Activated CD4-positive, alpha-beta T cell treated with anti-CD3 and anti-CD28 coated beads, Interleukin-2, amount 10 ng/mL, durations not matched to agents 7 days and 5 days (primary cell): ENCODE measurements around the gene MCF2L2. TPM values are rescaled to one million over a fixed set of nuclear protein-coding genes. Genes with fewer than 3 reads are reported as not detected.
"Not testable (repeated sequence)": the region's sequence is repeated elsewhere in the genome, so short reads cannot be mapped to it uniquely, and the experiment has no call there.

ENCODE experiments used
- CTCF ChIA-PET: fragments of 350-600 bp; sonication (Branson Sonifier 250); formaldehyde crosslinking; loops from one replicate; lab custom pipeline; 2021; ENCODE audit warnings: antibody characterized with exemption; lab: Charles Lee
- POLR2A ChIA-PET: fragments of 350-600 bp; sonication (Branson Sonifier 250); formaldehyde crosslinking; loops from one replicate; lab custom pipeline; 2021; ENCODE audit warnings: antibody characterized with exemption; lab: Charles Lee
- DNase-seq: peaks from one replicate; pipeline ENCODE4 v3.0.0-alpha.2; 2020
- H3K27ac Mint-ChIP-seq: one replicate; pipeline ENCODE4 v1.8.0; 2021; ENCODE audit warnings: mild to moderate bottlenecking, moderate library complexity, mixed read lengths
- H3K27me3 Mint-ChIP-seq: one replicate; pipeline ENCODE4 v1.8.0; 2021; ENCODE audit warnings: mixed read lengths
- H3K36me3 Mint-ChIP-seq: one replicate; pipeline ENCODE4 v1.8.0; 2021; ENCODE audit warnings: low read depth, mixed read lengths
- H3K4me1 Mint-ChIP-seq: one replicate; pipeline ENCODE4 v1.8.0; 2021; ENCODE audit warnings: mixed read lengths
- H3K4me3 Mint-ChIP-seq: one replicate; pipeline ENCODE4 v1.8.0; 2021; ENCODE audit warnings: mild to moderate bottlenecking, moderate library complexity, mixed read lengths
- H3K9me3 Mint-ChIP-seq: one replicate; pipeline ENCODE4 v1.8.0; 2021; ENCODE audit warnings: mixed read lengths
- total RNA-seq, 2 experiments: library from RNA; stranded (reverse); gene quantifications; one replicate each; pipeline ENCODE4 v1.2.3, GENCODE V29; 2021

The MCF2L2 gene
- total RNA-seq, 2 experiments from 2014 or later: 3.6 to 5.4 TPM

DNA sequence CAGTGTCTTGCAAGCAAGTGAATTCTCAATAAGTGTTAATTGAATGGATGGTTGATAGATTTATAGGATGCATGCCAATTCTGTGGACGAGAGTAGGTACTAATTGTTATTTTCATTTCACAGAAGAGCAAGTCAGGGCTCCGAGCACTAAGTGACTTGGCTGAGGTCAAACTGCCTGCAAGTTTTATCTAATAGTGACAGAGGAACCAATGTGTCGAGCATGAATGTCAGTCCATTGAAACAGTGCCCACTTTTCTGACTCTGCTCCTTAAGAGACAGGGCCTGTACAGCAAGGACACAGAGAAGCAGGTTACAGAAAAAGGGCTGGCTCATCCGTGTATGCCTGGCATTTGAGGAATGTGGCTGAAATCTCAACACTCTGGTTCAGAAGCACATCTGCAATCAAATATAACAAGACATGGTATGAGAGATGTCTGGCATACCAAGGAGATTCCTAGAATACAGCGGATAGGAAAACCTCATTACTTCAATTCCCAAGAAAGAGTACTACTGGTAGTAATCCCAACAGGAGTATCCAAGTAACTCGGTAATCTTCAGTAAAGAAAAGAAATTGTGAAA is 181.3 kb downstream of the MCF2L2 start:
- ChIA-PET POLR2A (no interaction called here), CTCF (interaction anchor here (1.0 kb wide), 1 partner anchor 53 kb away, joined by 3 read pairs; no protein-coding TSS in a partner anchor)
- H3K36me3 Mint-ChIP-seq: peaks cover 6% of the 10 kb centered on the region

DNA sequence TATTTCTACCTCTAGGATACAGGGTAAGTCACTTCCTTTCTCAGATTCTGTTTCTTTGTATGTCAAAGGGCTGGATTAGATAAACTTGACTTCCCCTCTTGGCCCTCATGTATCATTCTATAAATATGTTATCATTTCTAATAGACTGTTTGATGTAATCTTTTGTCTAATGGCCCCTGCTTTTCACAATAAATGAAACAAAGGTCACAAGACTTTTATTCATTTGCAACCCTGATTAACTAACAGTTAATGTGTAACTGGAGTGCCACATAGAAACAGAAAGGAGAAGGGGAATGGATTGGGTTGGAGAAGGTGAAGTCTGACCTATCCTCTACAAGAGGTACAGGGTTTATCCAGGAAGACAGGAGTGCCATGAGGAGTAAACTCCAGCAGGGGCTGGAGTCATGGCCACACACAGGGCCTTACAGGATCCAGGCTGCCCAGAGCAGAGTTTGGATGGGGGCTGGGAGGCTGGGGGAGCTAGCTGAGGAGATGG is 183.4 kb downstream of the MCF2L2 start:
- CTCF ChIA-PET: no interaction called here
- Mint-ChIP-seq H3K4me1 (no peaks in the 10 kb centered on the region), H3K27me3 (no peaks in the 10 kb centered on the region), H3K27ac (no peak overlapping the region), H3K36me3 (peaks cover 12% of the 10 kb centered on the region), H3K4me3 (no peak overlapping the region), H3K9me3 (peaks cover 27% of the 10 kb centered on the region)
- POLR2A ChIA-PET: no interaction called here
- DNase-seq: no peak

More for the DNA sequence above, 181.3 kb downstream of the MCF2L2 start:
- DNase-seq: no peak
- no peaks in the 10 kb centered on the region for H3K27me3 Mint-ChIP-seq
- H3K4me3 Mint-ChIP-seq: no peak overlapping the region
- H3K27ac Mint-ChIP-seq: no peak overlapping the region
- peaks cover 13% of the 10 kb centered on the region for H3K9me3 Mint-ChIP-seq
- no peaks in the 10 kb centered on the region for H3K4me1 Mint-ChIP-seq

DNA sequence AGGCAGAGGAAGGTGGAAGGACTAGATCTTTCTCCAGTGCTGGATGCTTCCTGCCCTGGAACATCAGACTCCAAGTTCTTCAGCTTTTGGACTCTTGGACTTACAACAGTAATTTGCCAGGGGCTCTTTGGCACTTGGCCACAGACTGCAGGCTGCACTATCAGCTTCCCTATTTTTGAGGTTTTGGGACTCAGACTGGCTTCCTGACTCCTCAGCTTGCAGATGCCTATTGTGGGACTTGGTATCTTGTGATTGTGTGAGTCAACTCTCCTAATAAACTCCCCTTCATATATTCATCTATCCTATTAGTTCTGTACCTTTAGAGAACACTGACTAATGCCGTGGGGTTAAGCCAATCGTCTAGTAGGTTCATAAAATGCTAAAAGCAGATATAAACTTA is 184.2 kb downstream of the MCF2L2 start:
- CTCF ChIA-PET: no interaction called here
- POLR2A ChIA-PET: interaction anchor here (0.6 kb wide), 1 partner anchor 60 kb away, joined by 3 read pairs; no protein-coding TSS in a partner anchor
- peaks cover 30% of the 10 kb centered on the region for H3K9me3 Mint-ChIP-seq
- no peak for DNase-seq
- H3K36me3 Mint-ChIP-seq: peaks cover 12% of the 10 kb centered on the region
- H3K27me3 Mint-ChIP-seq: no peaks in the 10 kb centered on the region
- H3K4me1 Mint-ChIP-seq: no peaks in the 10 kb centered on the region
- no peak overlapping the region for H3K27ac Mint-ChIP-seq
- no peak overlapping the region for H3K4me3 Mint-ChIP-seq

DNA sequence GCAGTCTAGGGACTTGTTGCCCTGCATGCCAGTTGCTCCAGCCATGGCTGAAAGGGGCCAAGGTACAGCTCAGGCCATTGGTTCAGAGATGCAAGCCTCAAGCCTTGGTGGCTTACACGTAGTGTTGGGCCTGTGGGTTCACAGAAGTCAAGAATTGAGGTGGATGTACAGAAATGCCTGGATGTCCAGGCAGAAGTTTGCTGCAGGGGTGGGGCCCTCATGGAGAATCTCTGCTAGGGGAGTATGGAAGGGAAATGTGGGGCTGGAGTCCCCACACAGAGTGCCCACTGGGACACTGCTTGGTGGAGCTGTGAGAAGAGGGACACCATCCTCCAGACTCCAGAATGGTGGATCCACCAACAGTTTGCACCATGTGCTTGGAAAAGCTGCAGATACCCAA is 186.0 kb downstream of the MCF2L2 start:
- Mint-ChIP-seq H3K4me1 (no peaks in the 10 kb centered on the region), H3K9me3 (peaks cover 30% of the 10 kb centered on the region), H3K27ac (no peak overlapping the region), H3K27me3 (no peaks in the 10 kb centered on the region), H3K36me3 (peaks cover 12% of the 10 kb centered on the region), H3K4me3 (no peak overlapping the region)
- no peak for DNase-seq
- ChIA-PET CTCF (no interaction called here), POLR2A (no interaction called here)

DNA sequence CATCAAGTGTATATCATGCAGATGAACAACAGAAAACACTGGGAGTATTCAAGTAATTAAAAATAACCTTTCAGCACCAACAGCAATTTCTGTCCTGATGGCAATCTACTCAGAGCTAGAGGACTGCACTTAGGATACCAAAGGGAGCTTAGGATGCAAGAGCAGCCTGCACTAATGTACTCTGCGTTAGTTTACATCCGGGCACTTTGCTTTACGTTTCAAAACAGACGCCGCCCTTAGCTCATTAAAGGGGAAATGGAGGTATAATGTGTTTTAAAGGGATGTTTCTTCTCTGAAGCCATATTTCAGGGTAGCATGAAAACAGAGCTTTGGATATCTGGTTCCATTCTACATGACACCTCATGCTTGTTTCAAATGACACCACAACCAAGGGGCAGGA is 189.4 kb downstream of the MCF2L2 start:
- H3K4me3 Mint-ChIP-seq: no peak overlapping the region
- H3K36me3 Mint-ChIP-seq: peaks cover 12% of the 10 kb centered on the region
- DNase-seq: no peak
- ChIA-PET POLR2A (no interaction called here), CTCF (interaction anchor here (0.6 to 1.5 kb wide), 2 partner anchors 14 to 89 kb away, joined by 3 read pairs; no protein-coding TSS in a partner anchor)
- H3K9me3 Mint-ChIP-seq: peaks cover 28% of the 10 kb centered on the region
- H3K27me3 Mint-ChIP-seq: no peaks in the 10 kb centered on the region
- no peak overlapping the region for H3K27ac Mint-ChIP-seq
- H3K4me1 Mint-ChIP-seq: peaks cover under 1% of the 10 kb centered on the region

DNA sequence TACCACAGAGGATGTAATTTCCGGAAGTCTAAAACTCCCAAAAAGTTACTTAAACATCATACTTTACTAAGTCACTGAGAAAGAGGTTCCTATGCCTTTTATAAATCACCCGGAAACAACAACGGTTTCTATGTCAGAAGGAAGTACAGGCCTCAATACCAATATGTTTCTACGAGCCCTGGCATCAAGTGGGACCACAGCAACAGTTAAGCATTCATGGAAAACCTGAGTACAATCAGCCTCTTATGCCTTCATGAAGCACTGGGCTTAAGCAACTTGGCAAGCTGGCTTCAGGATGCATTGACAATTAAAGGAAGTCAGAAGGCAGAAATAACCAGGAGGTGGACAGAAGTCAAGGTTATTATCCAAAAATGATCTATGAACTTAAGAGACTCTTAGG is 194.5 kb downstream of the MCF2L2 start:
- ChIA-PET CTCF (interaction anchor here (0.5 kb wide), 1 partner anchor 139 kb away, joined by 3 read pairs; no protein-coding TSS in a partner anchor), POLR2A (no interaction called here)
- no peak for DNase-seq
- Mint-ChIP-seq H3K27ac (no peak overlapping the region), H3K36me3 (no peaks in the 10 kb centered on the region), H3K4me1 (peaks cover 3% of the 10 kb centered on the region), H3K27me3 (no peaks in the 10 kb centered on the region), H3K4me3 (no peak overlapping the region), H3K9me3 (no peaks in the 10 kb centered on the region)

DNA sequence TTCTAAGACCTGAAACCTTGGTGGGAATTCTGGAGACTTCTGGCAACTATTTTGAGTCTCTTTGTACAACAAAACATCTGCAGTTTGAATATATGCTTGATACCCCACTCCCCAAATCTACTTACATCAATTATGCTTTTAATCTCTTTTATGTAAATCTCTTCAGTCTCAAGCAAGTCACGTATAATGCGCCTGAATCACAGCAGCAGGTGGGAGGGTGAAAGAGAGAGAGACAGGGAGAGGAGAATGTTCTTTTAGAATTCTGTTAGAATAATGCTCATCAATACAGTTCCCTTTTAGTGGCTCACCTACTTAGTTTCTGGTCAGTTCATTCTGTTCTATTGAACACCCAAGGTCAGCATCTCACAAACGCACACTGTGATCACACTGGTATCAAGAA is 197.6 kb downstream of the MCF2L2 start:
- H3K4me3 Mint-ChIP-seq: no peak overlapping the region
- H3K27me3 Mint-ChIP-seq: no peaks in the 10 kb centered on the region
- POLR2A ChIA-PET: no interaction called here
- H3K9me3 Mint-ChIP-seq: no peaks in the 10 kb centered on the region
- CTCF ChIA-PET: no interaction called here
- H3K36me3 Mint-ChIP-seq: peaks cover 3% of the 10 kb centered on the region
- no peak overlapping the region for H3K27ac Mint-ChIP-seq
- no peak for DNase-seq
- H3K4me1 Mint-ChIP-seq: peaks cover 3% of the 10 kb centered on the region

DNA sequence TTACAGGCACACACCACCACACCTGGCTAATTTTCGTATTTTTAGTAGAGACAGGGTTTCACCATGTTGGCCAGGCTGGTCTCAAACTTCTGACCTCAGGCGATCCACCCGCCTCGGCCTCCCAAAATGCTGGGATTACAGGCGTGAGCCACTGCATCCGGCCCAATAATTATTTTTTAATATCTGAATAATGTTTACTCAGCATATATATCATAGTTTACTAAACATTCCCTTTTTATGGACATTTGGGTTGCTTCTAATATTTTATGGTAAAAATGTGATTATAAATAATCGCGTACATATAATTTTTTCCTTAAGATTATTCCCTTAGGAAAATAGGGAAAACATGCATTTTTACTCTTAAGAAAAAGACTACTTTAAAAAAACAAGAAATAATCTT is 198.2 kb downstream of the MCF2L2 start:
- CTCF ChIA-PET, H3K27me3 Mint-ChIP-seq, H3K4me3 Mint-ChIP-seq, H3K9me3 Mint-ChIP-seq, H3K27ac Mint-ChIP-seq, H3K36me3 Mint-ChIP-seq, DNase-seq, H3K4me1 Mint-ChIP-seq, POLR2A ChIA-PET: not testable (repeated sequence)

DNA sequence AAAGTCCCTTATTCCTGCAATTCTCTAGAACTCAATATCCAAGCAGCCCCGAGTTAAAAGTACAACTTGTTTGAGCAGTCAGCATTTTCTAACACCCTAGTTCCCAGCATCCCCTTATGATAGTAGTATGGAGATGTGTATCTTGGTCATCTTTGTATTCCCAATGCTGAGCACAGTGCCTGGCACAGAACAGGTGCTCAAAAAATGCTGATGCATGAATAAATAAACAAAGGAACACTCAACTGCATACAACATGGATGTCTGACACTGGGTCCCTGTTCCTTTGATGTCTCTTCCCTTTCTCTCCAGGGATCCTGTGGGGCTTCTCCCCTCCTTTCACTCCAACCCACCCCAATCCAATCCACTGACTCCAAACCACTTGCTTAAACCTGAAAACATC is 199.2 kb downstream of the MCF2L2 start:
- Mint-ChIP-seq H3K9me3 (no peaks in the 10 kb centered on the region), H3K27ac (no peak overlapping the region), H3K36me3 (peaks cover 3% of the 10 kb centered on the region), H3K4me3 (no peak overlapping the region), H3K27me3 (no peaks in the 10 kb centered on the region), H3K4me1 (peaks cover 14% of the 10 kb centered on the region)
- CTCF ChIA-PET: interaction anchor here (0.6 kb wide), 1 partner anchor 56 kb away, joined by 5 read pairs; no protein-coding TSS in a partner anchor
- DNase-seq: no peak
- POLR2A ChIA-PET: no interaction called here

DNA sequence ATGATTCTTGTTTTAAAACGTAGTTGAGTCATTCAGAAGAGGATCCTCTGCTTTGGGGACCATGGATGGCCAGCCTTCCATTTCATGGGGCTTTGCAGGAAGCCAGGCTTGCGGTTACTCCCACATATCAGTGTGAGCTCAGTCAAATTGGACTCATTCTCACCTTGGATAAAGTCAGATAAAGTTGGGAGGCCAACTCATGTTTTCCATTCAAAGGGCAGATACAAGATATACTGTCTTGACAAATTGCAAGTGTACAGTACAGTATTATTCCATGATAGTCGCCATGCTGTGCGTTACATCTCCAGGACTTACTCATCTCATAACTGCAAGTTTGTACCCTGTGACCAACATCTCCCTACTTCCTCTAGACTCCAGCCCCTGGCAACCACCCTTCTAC is 200.8 kb downstream of the MCF2L2 start:
- Mint-ChIP-seq H3K27ac (no peak overlapping the region), H3K36me3 (peaks cover 3% of the 10 kb centered on the region), H3K9me3 (no peaks in the 10 kb centered on the region), H3K4me1 (peaks cover 21% of the 10 kb centered on the region), H3K4me3 (no peak overlapping the region), H3K27me3 (no peaks in the 10 kb centered on the region)
- no peak for DNase-seq
- POLR2A ChIA-PET: no interaction called here
- CTCF ChIA-PET: no interaction called here

DNA sequence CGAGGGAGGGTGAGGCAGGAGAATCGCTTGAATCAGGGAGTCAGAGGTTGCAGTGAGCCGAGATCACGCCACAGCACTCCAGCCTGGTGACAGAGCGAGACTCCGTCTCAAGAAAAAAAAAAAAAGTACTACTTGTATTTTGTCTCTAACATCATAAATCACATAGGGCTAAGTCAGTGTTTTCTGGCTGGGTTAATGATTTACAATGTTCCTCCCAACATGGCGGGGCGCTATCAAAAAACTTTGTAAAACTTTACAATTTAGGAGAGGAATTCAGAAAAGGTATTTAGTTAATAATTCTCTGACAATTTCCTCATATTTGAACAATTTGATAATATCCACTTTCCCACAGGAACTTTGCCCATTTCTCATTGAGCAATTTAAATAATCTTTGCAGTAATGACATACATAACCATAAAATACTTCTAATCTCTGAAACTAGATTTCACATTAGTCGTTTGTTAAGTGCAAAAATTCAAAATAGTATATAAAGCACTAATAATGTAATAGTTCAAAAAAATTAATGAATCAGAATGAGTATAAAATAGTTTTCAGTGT is 202.0 kb downstream of the MCF2L2 start:
- Mint-ChIP-seq H3K4me1 (peaks cover 21% of the 10 kb centered on the region), H3K27ac (no peak overlapping the region), H3K9me3 (no peaks in the 10 kb centered on the region), H3K27me3 (no peaks in the 10 kb centered on the region), H3K36me3 (peaks cover 3% of the 10 kb centered on the region), H3K4me3 (no peak overlapping the region)
- CTCF ChIA-PET: no interaction called here
- POLR2A ChIA-PET: no interaction called here
- no peak for DNase-seq

DNA sequence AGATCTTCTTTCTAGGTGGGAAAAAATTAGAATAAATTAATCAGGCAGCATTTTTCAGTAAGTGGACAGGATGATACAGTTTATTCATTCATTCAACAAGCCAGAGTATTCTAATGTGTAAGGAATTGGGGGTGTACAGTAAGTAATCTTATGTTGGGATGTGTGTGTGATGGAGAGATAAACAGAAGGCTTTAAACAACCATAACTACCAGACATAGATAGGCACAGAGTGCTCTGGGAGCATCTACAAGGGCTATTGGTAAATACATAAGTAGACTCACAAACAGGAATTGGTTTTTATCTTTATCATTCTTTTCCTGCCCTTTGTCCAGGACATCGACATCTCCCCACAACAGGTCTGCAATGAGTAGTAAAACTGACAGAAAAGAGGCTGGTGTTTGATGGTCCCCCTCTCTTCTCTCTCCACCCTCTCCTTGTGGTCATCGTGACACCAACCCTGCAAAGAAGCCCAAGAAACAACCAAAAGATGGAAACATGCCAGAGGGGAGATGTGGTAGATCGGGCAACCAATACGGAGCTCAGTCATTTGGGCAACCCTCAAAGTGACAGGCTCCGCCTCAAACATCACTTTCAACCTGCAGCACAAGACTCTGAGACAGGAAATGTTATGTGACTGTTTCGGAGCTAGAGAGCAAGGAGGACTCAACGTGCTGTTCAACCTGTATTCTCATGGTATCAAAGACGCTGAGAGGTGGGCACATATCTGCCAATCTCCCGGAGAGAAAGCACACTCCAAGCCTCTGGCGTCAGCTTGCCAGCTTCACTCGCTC is 204.0 kb downstream of the MCF2L2 start:
- POLR2A ChIA-PET: interaction anchor here (0.6 kb wide), 1 partner anchor 36 kb away, joined by 3 read pairs; no protein-coding TSS in a partner anchor
- Mint-ChIP-seq H3K4me1 (peaks cover 21% of the 10 kb centered on the region), H3K36me3 (peaks cover 3% of the 10 kb centered on the region), H3K9me3 (no peaks in the 10 kb centered on the region), H3K27ac (peak overlapping the region; percentile 76), H3K4me3 (peak overlapping the region; percentile 51), H3K27me3 (no peaks in the 10 kb centered on the region)
- peak; percentile 66 for DNase-seq
- CTCF ChIA-PET: interaction anchor here (0.5 to 1.4 kb wide), 4 partner anchors 8 to 732 kb away, joined by 3 to 4 read pairs (median 3); no protein-coding TSS in a partner anchor
